ENCODE measurements around the gene MYH7.

The MYH7 gene

DNA sequence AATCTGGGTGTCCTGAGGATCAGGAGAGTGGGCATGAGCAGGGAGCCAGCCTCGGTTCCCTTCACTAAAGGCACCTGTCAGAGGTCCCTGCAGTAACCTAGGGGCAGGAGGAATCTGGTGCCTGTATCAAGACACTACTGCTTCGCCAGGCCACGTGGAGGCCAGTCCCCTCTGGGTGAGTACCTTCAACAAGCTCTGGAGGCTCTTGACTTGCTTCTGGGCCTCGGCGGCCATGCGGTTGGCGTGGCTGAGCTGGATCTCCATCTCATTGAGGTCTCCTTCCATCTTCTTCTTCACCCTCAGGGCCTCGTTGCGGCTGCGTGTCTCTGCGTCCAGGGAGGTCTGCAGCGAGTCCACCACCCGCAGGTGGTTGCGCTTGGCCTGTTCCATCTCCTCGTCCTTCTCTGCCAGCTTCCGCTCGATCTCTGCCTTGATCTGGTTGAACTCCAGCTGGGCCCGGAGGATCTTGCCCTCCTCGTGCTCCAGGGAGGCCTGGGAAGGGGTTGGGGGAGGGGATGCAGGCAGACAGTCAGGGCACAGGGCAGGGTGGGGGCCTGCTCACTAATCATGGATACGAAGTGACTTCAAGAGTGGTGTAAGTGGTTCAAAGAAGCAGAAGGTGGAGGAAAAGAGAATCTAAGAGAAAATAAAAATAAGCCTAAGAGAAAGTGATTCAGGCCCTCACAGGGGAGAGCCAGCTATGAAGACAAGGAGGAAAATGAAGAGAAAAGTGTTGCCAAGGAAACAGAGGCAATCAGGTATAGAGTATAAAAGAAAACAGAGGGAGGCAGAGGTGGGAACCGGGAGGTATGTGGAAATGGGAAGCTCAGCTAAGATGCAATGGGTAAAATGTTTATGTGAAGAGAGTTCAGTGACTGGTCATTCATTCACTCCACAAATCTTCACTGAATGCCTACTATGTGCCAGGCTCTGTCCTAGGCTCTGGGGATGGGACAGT, 19.4 kb downstream of the MYH7 start:
- H3K4me3 ChIP-seq (IDR thresholded peaks at IDR 0.05; ENCODE audit: insufficient read depth, low read depth, low read length): no peak overlapping the region
- TF ChIP-seq, protein P1, sequence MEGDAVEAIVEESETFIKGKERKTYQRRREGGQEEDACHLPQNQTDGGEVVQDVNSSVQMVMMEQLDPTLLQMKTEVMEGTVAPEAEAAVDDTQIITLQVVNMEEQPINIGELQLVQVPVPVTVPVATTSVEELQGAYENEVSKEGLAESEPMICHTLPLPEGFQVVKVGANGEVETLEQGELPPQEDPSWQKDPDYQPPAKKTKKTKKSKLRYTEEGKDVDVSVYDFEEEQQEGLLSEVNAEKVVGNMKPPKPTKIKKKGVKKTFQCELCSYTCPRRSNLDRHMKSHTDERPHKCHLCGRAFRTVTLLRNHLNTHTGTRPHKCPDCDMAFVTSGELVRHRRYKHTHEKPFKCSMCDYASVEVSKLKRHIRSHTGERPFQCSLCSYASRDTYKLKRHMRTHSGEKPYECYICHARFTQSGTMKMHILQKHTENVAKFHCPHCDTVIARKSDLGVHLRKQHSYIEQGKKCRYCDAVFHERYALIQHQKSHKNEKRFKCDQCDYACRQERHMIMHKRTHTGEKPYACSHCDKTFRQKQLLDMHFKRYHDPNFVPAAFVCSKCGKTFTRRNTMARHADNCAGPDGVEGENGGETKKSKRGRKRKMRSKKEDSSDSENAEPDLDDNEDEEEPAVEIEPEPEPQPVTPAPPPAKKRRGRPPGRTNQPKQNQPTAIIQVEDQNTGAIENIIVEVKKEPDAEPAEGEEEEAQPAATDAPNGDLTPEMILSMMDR (conservative IDR thresholded peaks at IDR 0.05; ENCODE audit: low read depth, low read length): no peak
- H3K27ac ChIP-seq: no peak overlapping the region
- H3K36me3 ChIP-seq (ENCODE audit: insufficient read depth): no peaks in the 10 kb centered on the region
- H3K9ac ChIP-seq: no peak overlapping the region
- no peaks in the 10 kb centered on the region for H4K20me1 ChIP-seq (ENCODE audit: insufficient read depth)
- peaks cover 4% of the 10 kb centered on the region; the same call in 1 of the 2 replicates for H3K27me3 ChIP-seq (ENCODE audit: insufficient read depth, low read depth)
- no peak overlapping the region for H3K4me2 ChIP-seq
- no peak overlapping the region for H2AFZ ChIP-seq (ENCODE audit: low read depth)
- no peaks in the 10 kb centered on the region for H3K79me2 ChIP-seq (ENCODE audit: insufficient read depth, low read depth)
- H3K4me1 ChIP-seq (ENCODE audit: low read depth, poor library complexity, severe bottlenecking): peaks cover under 1% of the 10 kb centered on the region

DNA sequence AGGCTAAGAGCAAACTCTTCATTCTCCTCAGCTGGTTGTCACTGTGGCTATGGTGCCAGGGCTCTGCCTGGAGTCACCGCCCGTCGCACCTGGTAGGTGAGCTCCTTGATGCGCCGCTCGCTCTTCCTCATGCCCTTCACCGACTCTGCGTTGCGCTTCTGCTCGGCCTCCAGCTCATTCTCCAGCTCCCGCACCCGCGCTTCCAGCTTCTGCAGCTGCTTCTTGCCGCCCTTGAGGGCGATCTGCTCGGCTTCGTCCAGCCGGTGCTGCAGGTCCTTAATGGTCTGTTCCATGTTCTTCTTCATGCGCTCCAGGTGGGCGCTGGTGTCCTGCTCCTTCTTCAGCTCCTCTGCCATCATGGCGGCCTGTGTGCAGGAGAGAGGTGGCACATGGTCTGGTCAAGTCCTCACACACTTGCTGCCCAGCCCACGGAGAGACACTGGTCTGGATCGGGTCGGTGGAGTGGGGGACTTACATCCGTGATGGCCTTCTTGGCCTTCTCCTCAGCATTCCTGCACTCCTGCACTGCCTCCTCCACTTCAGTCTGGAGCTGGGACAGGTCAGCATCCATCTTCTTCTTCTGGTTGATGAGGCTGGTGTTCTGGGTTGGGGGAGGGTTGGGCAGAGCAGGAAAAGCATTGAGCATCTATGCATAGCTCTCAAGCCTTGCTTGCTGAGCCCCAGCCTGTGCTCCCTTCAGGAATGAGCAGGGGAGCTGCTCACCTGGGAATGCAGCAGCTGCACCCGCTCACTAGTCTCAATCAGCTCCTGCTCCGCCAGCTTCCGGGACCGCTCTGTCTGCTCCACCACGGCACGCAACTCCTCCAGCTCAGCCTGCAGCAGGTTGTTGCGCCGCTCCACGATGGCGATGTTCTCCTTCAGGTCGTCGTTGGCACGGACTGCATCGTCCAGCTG, 20.3 kb downstream of the MYH7 start:
- no peaks in the 10 kb centered on the region for H3K79me2 ChIP-seq (ENCODE audit: insufficient read depth, low read depth)
- no peak overlapping the region for H3K4me2 ChIP-seq
- no peaks in the 10 kb centered on the region for H3K4me1 ChIP-seq (ENCODE audit: low read depth, poor library complexity, severe bottlenecking)
- H3K9ac ChIP-seq: no peak overlapping the region
- TF ChIP-seq, protein P1 (conservative IDR thresholded peaks at IDR 0.05; ENCODE audit: low read depth, low read length): no peak
- H3K36me3 ChIP-seq (ENCODE audit: insufficient read depth): no peaks in the 10 kb centered on the region
- no peaks in the 10 kb centered on the region for H4K20me1 ChIP-seq (ENCODE audit: insufficient read depth)
- peaks cover 4% of the 10 kb centered on the region; the same call in 1 of the 2 replicates for H3K27me3 ChIP-seq (ENCODE audit: insufficient read depth, low read depth)
- no peak overlapping the region for H3K4me3 ChIP-seq (IDR thresholded peaks at IDR 0.05; ENCODE audit: insufficient read depth, low read depth, low read length)
- H2AFZ ChIP-seq (ENCODE audit: low read depth): no peak overlapping the region
- no peak overlapping the region for H3K27ac ChIP-seq

DNA sequence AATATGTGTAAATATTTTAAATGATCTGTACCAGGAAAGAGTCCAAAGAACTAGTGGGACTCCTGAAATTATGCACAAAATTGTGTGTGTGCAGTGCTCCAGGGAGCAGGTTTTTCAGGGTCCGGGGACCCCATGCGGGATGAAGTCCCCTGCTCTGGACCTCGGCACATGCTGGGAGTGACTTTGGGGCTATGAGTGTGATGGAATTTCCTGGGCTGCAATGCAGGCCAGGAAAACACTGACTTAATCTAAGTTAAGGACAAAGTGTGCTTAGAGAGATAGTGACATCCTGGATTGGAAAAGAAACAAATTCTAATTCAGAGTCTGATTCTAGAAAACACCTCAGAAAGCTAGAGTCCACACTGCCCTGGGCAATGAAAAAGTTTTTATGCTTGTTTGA, 21.2 kb downstream of the MYH7 start:
- TF ChIP-seq, protein P1 (conservative IDR thresholded peaks at IDR 0.05; ENCODE audit: low read depth, low read length): no peak

DNA sequence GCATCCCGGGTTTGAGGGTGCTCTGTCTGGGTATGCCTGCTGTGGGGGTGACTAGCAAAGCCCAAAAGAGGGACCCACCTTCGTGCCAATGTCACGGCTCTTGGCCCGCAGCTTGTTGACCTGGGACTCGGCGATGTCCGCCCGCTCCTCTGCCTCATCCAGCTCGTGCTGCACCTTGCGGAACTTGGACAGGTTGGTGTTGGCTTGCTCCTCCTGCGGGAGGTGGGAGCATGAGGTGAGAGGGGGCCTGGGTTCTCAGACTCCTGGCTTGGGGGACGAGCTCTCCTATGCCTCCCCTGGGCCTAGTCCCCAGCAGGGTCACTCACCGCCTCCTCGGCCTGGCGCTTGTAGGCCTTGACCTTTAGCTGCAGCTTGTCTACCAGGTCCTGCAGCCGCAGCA, 21.8 kb downstream of the MYH7 start:
- TF ChIP-seq, protein P1 (conservative IDR thresholded peaks at IDR 0.05; ENCODE audit: low read depth, low read length): no peak
- Histone ChIP-seq H3K27ac (no peak overlapping the region), H4K20me1 (ENCODE audit: insufficient read depth) (no peaks in the 10 kb centered on the region), H2AFZ (ENCODE audit: low read depth) (no peak overlapping the region), H3K27me3 (ENCODE audit: insufficient read depth, low read depth) (peaks cover 9% of the 10 kb centered on the region; the same call in 1 of the 2 replicates), H3K36me3 (ENCODE audit: insufficient read depth) (no peaks in the 10 kb centered on the region), H3K4me3 (IDR thresholded peaks at IDR 0.05; ENCODE audit: insufficient read depth, low read depth, low read length) (no peak overlapping the region), H3K4me2 (no peak overlapping the region), H3K79me2 (ENCODE audit: insufficient read depth, low read depth) (no peaks in the 10 kb centered on the region), H3K4me1 (ENCODE audit: low read depth, poor library complexity, severe bottlenecking) (no peaks in the 10 kb centered on the region), H3K9ac (no peak overlapping the region)

More for the DNA sequence above, 21.2 kb downstream of the MYH7 start:
- Histone ChIP-seq H3K27me3 (ENCODE audit: insufficient read depth, low read depth) (peaks cover 9% of the 10 kb centered on the region; the same call in 1 of the 2 replicates), H3K27ac (no peak overlapping the region), H3K4me2 (no peak overlapping the region), H3K36me3 (ENCODE audit: insufficient read depth) (no peaks in the 10 kb centered on the region), H3K79me2 (ENCODE audit: insufficient read depth, low read depth) (no peaks in the 10 kb centered on the region), H3K4me3 (IDR thresholded peaks at IDR 0.05; ENCODE audit: insufficient read depth, low read depth, low read length) (no peak overlapping the region), H3K9ac (no peak overlapping the region), H2AFZ (ENCODE audit: low read depth) (no peak overlapping the region), H4K20me1 (ENCODE audit: insufficient read depth) (no peaks in the 10 kb centered on the region), H3K4me1 (ENCODE audit: low read depth, poor library complexity, severe bottlenecking) (no peaks in the 10 kb centered on the region)
